ENCODE data around the gene TSEN2.
"Not testable (repeated sequence)": the region's sequence is repeated elsewhere in the genome, so short reads cannot be mapped to it uniquely, and the experiment has no call there.

TSEN2 gene

DNA sequence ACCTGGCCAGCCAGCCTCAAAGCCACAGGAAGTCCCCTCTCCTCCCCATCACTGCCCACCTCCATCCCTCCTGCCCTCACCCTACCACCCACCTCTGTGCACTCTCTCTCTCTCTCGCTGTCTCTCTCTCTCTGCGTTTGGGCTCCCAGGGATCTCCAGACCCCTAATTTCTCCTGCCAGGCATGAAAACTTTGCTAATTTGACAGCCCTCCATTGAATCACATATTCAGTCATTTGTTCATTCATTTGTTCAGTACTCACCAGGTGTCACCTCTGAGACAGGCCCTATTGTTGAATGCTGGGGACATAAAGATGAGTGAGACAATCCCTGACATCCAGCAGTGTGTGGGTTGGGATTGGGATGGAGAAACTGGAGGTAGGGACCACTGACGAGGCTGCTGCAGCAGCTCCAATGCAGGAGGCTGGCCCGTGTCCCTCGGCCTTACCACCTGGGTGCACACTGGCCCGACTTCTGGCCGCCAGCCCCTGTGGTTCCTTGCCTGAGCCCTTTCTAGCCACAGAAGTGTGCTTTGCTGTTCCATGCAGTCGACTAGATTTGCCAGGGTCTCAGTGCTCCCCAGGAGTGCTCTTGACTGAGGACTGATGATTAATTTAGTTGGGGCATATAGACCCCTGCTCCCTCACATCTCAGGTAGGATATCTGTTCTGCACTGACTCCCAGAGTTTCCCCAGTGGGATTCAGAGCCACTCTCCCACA is 38.6 kb upstream of the TSEN2 start:
- no peak overlapping the region for H3K4me2 ChIP-seq (ENCODE audit: low read length, poor library complexity, severe bottlenecking)
- H3K27ac ChIP-seq (ENCODE audit: low read length, poor library complexity, severe bottlenecking) = peak overlapping the region; percentile 80
- H3K27me3 ChIP-seq (ENCODE audit: control insufficient read depth in 1 of 2, insufficient read depth in 1 of 2, low read length in 2 of 2) = no peaks in the 10 kb centered on the region
- H2BK15ac ChIP-seq (ENCODE audit: low read depth, poor library complexity, severe bottlenecking) = no peak overlapping the region
- no peak overlapping the region for H3K4ac ChIP-seq (ENCODE audit: low read depth in 1 of 2, low read length in 2 of 2)
- H3K23ac ChIP-seq (ENCODE audit: low read length in 2 of 2) = no peak overlapping the region
- no peak overlapping the region for H4K91ac ChIP-seq (ENCODE audit: low read length)
- H4K8ac ChIP-seq (ENCODE audit: low read length) = no peak overlapping the region
- no peaks in the 10 kb centered on the region for H3K36me3 ChIP-seq (ENCODE audit: control insufficient read depth in 1 of 2, insufficient read depth in 2 of 2, low read depth in 1 of 2, low read length in 2 of 2)
- no peak overlapping the region for H2BK120ac ChIP-seq (ENCODE audit: low read depth, low read length)
- H2BK12ac ChIP-seq (ENCODE audit: low read length in 2 of 2) = no peak overlapping the region
- DNase-seq = no peak
- H3K9me3 ChIP-seq (ENCODE audit: control insufficient read depth, low read length) = no peaks in the 10 kb centered on the region
- peak overlapping the region; percentile 63 for H2AK5ac ChIP-seq (ENCODE audit: low read length, severe bottlenecking)
- WGBS = 92% methylated on average over 8 of the region's 8 CpGs
- no peak overlapping the region for H3K14ac ChIP-seq (ENCODE audit: low read length in 2 of 2)
- H3K4me3 ChIP-seq (ENCODE audit: insufficient read depth in 1 of 2, low read depth in 1 of 2, low read length in 2 of 2) = no peak overlapping the region
- H3K9ac ChIP-seq (ENCODE audit: low read length) = no peak overlapping the region
- no peak overlapping the region for H2AFZ ChIP-seq (ENCODE audit: low read depth, low read length)
- H3K18ac ChIP-seq (ENCODE audit: low read depth in 1 of 2, low read length in 2 of 2) = no peak overlapping the region
- H2BK5ac ChIP-seq (ENCODE audit: low read depth, low read length, poor library complexity, severe bottlenecking) = no peak overlapping the region
- H3K79me1 ChIP-seq (replicated peaks; ENCODE audit: low read length, poor library complexity, severe bottlenecking) = no peaks in the 10 kb centered on the region
- H3K4me1 ChIP-seq (ENCODE audit: control insufficient read depth, insufficient read depth, low read depth, low read length) = peaks cover 33% of the 10 kb centered on the region

DNA sequence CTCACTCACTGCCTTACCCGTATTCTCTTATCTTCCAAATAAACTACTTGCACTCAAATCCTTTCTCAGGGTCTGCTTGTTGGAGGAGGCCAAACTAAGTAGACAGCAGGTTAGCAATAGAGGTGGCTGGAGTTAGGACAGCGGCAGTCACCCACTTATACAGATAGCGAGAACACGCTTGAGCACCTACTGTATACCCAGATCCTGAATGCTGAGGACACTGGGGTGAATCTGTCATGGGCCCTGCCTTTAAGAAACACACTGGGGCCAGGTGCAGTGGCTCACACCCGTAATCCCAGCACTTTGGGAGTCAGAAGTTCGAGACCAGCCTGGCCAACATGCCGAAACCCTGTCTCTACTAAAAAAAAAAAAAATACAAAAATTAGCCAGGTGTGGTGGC is 38.0 kb upstream of the TSEN2 start:
- no peaks in the 10 kb centered on the region for H3K36me3 ChIP-seq (ENCODE audit: control insufficient read depth in 1 of 2, insufficient read depth in 2 of 2, low read depth in 1 of 2, low read length in 2 of 2)
- no peak overlapping the region for H3K4me2 ChIP-seq (ENCODE audit: low read length, poor library complexity, severe bottlenecking)
- H3K9ac ChIP-seq (ENCODE audit: low read length) = no peak overlapping the region
- H3K14ac ChIP-seq (ENCODE audit: low read length in 2 of 2) = no peak overlapping the region
- no peak overlapping the region for H2AK5ac ChIP-seq (ENCODE audit: low read length, severe bottlenecking)
- peaks cover under 1% of the 10 kb centered on the region for H3K9me3 ChIP-seq (ENCODE audit: control insufficient read depth, low read length)
- no peak overlapping the region for H3K4me3 ChIP-seq (ENCODE audit: insufficient read depth in 1 of 2, low read depth in 1 of 2, low read length in 2 of 2)
- no peak overlapping the region for H2BK12ac ChIP-seq (ENCODE audit: low read length in 2 of 2)
- DNase-seq = no peak
- H2BK5ac ChIP-seq (ENCODE audit: low read depth, low read length, poor library complexity, severe bottlenecking) = no peak overlapping the region
- no peak overlapping the region for H2AFZ ChIP-seq (ENCODE audit: low read depth, low read length)
- no peak overlapping the region for H2BK15ac ChIP-seq (ENCODE audit: low read depth, poor library complexity, severe bottlenecking)
- no peaks in the 10 kb centered on the region for H3K79me1 ChIP-seq (replicated peaks; ENCODE audit: low read length, poor library complexity, severe bottlenecking)
- 91% methylated on average over 7 of the region's 7 CpGs for WGBS
- no peak overlapping the region for H3K23ac ChIP-seq (ENCODE audit: low read length in 2 of 2)
- H3K27ac ChIP-seq (ENCODE audit: low read length, poor library complexity, severe bottlenecking) = no peak overlapping the region
- no peak overlapping the region for H3K18ac ChIP-seq (ENCODE audit: low read depth in 1 of 2, low read length in 2 of 2)
- H4K8ac ChIP-seq (ENCODE audit: low read length) = no peak overlapping the region
- H3K4ac ChIP-seq (ENCODE audit: low read depth in 1 of 2, low read length in 2 of 2) = no peak overlapping the region
- no peak overlapping the region for H4K91ac ChIP-seq (ENCODE audit: low read length)
- no peak overlapping the region for H2BK120ac ChIP-seq (ENCODE audit: low read depth, low read length)
- H3K27me3 ChIP-seq (ENCODE audit: control insufficient read depth in 1 of 2, insufficient read depth in 1 of 2, low read length in 2 of 2) = no peaks in the 10 kb centered on the region
- H3K4me1 ChIP-seq (ENCODE audit: control insufficient read depth, insufficient read depth, low read depth, low read length) = peaks cover 27% of the 10 kb centered on the region

DNA sequence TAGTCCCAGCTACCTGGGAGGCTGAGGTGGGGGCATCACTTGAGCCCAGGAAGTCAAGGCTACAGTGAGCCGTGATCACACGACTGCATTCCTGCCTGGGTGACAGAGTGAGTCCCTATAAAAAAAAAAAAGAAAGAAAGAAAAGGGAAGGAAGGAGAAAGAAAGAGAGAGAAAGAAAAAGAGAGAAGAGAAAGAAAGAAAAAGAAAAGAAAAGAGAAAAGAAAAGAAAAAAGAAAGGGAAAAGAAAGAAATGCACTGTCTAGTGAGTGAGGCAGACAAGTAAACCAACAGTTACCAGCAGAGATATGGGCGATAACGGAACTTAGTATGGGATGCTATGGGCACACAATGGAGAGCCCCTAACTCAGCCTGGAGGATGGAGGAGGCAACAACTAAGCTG is 37.2 kb upstream of the TSEN2 start:
- Histone ChIP-seq H3K14ac (ENCODE audit: low read length in 2 of 2) (no peak overlapping the region), H3K9me3 (ENCODE audit: control insufficient read depth, low read length) (peaks cover 3% of the 10 kb centered on the region), H3K9ac (ENCODE audit: low read length) (no peak overlapping the region), H3K27ac (ENCODE audit: low read length, poor library complexity, severe bottlenecking) (no peak overlapping the region), H3K4me1 (ENCODE audit: control insufficient read depth, insufficient read depth, low read depth, low read length) (peaks cover 22% of the 10 kb centered on the region), H2AK5ac (ENCODE audit: low read length, severe bottlenecking) (no peak overlapping the region), H2BK15ac (ENCODE audit: low read depth, poor library complexity, severe bottlenecking) (no peak overlapping the region), H4K8ac (ENCODE audit: low read length) (no peak overlapping the region), H2BK12ac (ENCODE audit: low read length in 2 of 2) (no peak overlapping the region), H3K4ac (ENCODE audit: low read depth in 1 of 2, low read length in 2 of 2) (no peak overlapping the region), H2BK5ac (ENCODE audit: low read depth, low read length, poor library complexity, severe bottlenecking) (no peak overlapping the region), H3K27me3 (ENCODE audit: control insufficient read depth in 1 of 2, insufficient read depth in 1 of 2, low read length in 2 of 2) (no peaks in the 10 kb centered on the region), H2BK120ac (ENCODE audit: low read depth, low read length) (no peak overlapping the region), H4K91ac (ENCODE audit: low read length) (no peak overlapping the region), H2AFZ (ENCODE audit: low read depth, low read length) (no peak overlapping the region), H3K18ac (ENCODE audit: low read depth in 1 of 2, low read length in 2 of 2) (no peak overlapping the region), H3K23ac (ENCODE audit: low read length in 2 of 2) (no peak overlapping the region), H3K4me2 (ENCODE audit: low read length, poor library complexity, severe bottlenecking) (no peak overlapping the region), H3K4me3 (ENCODE audit: insufficient read depth in 1 of 2, low read depth in 1 of 2, low read length in 2 of 2) (no peak overlapping the region), H3K36me3 (ENCODE audit: control insufficient read depth in 1 of 2, insufficient read depth in 2 of 2, low read depth in 1 of 2, low read length in 2 of 2) (no peaks in the 10 kb centered on the region), H3K79me1 (replicated peaks; ENCODE audit: low read length, poor library complexity, severe bottlenecking) (no peaks in the 10 kb centered on the region)
- no peak for DNase-seq
- WGBS = 92% methylated on average over 4 of the region's 4 CpGs

DNA sequence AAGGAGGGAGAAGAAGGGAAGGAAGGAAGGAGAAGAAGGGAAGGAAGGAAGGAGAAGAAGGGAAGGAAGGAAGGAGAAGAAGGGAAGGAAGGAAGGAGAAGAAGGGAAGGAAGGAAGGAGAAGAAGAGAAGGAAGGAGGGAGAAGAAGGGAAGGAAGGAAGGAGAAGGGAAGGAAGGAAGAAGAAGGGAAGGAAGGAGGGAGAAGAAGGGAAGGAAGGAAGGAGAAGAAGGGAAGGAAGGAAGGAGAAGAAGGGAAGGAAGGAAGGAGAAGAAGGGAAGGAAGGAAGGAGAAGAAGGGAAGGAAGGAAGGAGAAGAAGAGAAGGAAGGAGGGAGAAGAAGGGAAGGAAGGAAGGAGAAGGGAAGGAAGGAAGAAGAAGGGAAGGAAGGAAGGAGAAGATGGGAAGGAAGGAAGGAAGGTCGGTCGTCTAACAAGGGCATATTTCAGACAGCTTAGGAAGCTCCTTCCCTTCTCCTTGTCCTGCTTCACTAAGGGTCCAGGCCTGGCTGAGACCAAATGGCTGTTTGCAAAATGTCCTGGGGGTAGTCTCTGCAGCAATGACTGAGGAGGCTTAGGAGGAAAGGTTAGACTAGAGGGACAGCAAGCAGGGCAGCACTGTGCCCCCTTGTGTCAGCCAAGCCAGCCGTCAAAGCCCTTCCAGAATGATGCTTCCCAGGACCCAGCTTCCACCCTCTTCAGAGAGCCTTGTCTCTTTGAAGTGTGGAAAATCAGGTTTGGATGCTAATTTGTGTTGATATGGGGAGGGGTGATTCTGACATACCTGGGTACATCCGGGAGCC is 35.7 kb upstream of the TSEN2 start:
- H2AK5ac ChIP-seq (ENCODE audit: low read length, severe bottlenecking) = not testable (repeated sequence)

More for the DNA sequence above, 35.7 kb upstream of the TSEN2 start:
- H4K91ac ChIP-seq (ENCODE audit: low read length); H3K4me3 ChIP-seq (ENCODE audit: insufficient read depth in 1 of 2, low read depth in 1 of 2, low read length in 2 of 2); H3K9ac ChIP-seq (ENCODE audit: low read length); H3K79me1 ChIP-seq (replicated peaks; ENCODE audit: low read length, poor library complexity, severe bottlenecking); H2BK12ac ChIP-seq (ENCODE audit: low read length in 2 of 2); H3K4ac ChIP-seq (ENCODE audit: low read depth in 1 of 2, low read length in 2 of 2); DNase-seq; H3K18ac ChIP-seq (ENCODE audit: low read depth in 1 of 2, low read length in 2 of 2); H2AFZ ChIP-seq (ENCODE audit: low read depth, low read length); H4K8ac ChIP-seq (ENCODE audit: low read length); H3K4me2 ChIP-seq (ENCODE audit: low read length, poor library complexity, severe bottlenecking); H3K27me3 ChIP-seq (ENCODE audit: control insufficient read depth in 1 of 2, insufficient read depth in 1 of 2, low read length in 2 of 2); H2BK120ac ChIP-seq (ENCODE audit: low read depth, low read length); H3K14ac ChIP-seq (ENCODE audit: low read length in 2 of 2); H3K36me3 ChIP-seq (ENCODE audit: control insufficient read depth in 1 of 2, insufficient read depth in 2 of 2, low read depth in 1 of 2, low read length in 2 of 2); H2BK5ac ChIP-seq (ENCODE audit: low read depth, low read length, poor library complexity, severe bottlenecking); H2BK15ac ChIP-seq (ENCODE audit: low read depth, poor library complexity, severe bottlenecking); H3K9me3 ChIP-seq (ENCODE audit: control insufficient read depth, low read length); H3K27ac ChIP-seq (ENCODE audit: low read length, poor library complexity, severe bottlenecking); H3K23ac ChIP-seq (ENCODE audit: low read length in 2 of 2): not testable (repeated sequence)
- H3K4me1 ChIP-seq (ENCODE audit: control insufficient read depth, insufficient read depth, low read depth, low read length) = peaks cover 20% of the 10 kb centered on the region
- WGBS = 69% methylated on average over 3 of the region's 4 CpGs

Measured in mesenchymal stem cell (in vitro differentiated cells and primary cell).